ENCODE data around the gene LCE3B. TPM values are rescaled to one million over a fixed set of nuclear protein-coding genes. Genes with fewer than 3 reads are reported as not detected.

LCE3B gene
- not detected for total RNA-seq
- polyA plus RNA-seq (ENCODE audit: insufficient read depth, low read depth, low replicate concordance) = not detected
- long read RNA-seq, donor 1 = 0 reads
- long read RNA-seq, donor 2 = 0 reads
- long read RNA-seq, donor 3 = 0 reads
- long read RNA-seq, donor 4 = 0 reads
- long read RNA-seq, donor 5 = 0 reads
- long read RNA-seq, donor 6 = 0 reads
- long read RNA-seq, donor 7 = 0 reads
- long read RNA-seq, donor 8 = 0 reads
- long read RNA-seq, donor 9 = 0 reads
- long read RNA-seq, donor 10 = 0 reads

- intact Hi-C loops (cut with DNase I) = no loop called here
- H3K9me3 ChIP-seq (ENCODE audit: control insufficient read depth in 2 of 3, insufficient read depth in 1 of 3, low read length in 3 of 3) = peaks cover 0 to 5% (median 2%) of the 10 kb centered on the region in 3 donors
- H3K4me1 ChIP-seq (ENCODE audit: control insufficient read depth in 2 of 3, insufficient read depth in 2 of 3, low read depth in 1 of 3, low read length in 3 of 3) = no peaks in the 10 kb centered on the region
- no peak within 1 kb of the TSS for H3K4me3 ChIP-seq (ENCODE audit: low read length in 3 of 3)
- DNase-seq (no peak), FAIRE-seq (no peak)
- no peak within 1 kb of the TSS for H3K9ac ChIP-seq (ENCODE audit: low read length in 3 of 3)
- no peak within 1 kb of the TSS for H3K27ac ChIP-seq (ENCODE audit: low read depth in 2 of 2, low read length in 2 of 2)
- no peaks in the 10 kb centered on the region for H3K36me3 ChIP-seq (ENCODE audit: control insufficient read depth in 2 of 3, insufficient read depth in 3 of 3, low read length in 3 of 3)
- H3K27me3 ChIP-seq (ENCODE audit: control insufficient read depth, insufficient read depth, low read length) = no peaks in the 10 kb centered on the region
- TF ChIP-seq, protein P1, sequence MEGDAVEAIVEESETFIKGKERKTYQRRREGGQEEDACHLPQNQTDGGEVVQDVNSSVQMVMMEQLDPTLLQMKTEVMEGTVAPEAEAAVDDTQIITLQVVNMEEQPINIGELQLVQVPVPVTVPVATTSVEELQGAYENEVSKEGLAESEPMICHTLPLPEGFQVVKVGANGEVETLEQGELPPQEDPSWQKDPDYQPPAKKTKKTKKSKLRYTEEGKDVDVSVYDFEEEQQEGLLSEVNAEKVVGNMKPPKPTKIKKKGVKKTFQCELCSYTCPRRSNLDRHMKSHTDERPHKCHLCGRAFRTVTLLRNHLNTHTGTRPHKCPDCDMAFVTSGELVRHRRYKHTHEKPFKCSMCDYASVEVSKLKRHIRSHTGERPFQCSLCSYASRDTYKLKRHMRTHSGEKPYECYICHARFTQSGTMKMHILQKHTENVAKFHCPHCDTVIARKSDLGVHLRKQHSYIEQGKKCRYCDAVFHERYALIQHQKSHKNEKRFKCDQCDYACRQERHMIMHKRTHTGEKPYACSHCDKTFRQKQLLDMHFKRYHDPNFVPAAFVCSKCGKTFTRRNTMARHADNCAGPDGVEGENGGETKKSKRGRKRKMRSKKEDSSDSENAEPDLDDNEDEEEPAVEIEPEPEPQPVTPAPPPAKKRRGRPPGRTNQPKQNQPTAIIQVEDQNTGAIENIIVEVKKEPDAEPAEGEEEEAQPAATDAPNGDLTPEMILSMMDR (IDR thresholded peaks at IDR 0.05; ENCODE audit: borderline replicate concordance, extremely low read depth, insufficient read depth) = no peak
These were observed at the start of gene LCE3B for GRCh38 chr1:152613511-152613910. Gene LCE3B (plus strand): TSS chr1:152613811. CDS start chr1:152613811, 0 bp downstream.

- TF ChIP-seq, protein P1 (IDR thresholded peaks at IDR 0.05; ENCODE audit: borderline replicate concordance, extremely low read depth, insufficient read depth) = no peak
- no peak overlapping the region for H3K9ac ChIP-seq (ENCODE audit: low read length in 3 of 3)
- no peak overlapping the region for H3K4me3 ChIP-seq (ENCODE audit: low read length in 3 of 3)
- no peaks in the 10 kb centered on the region for H3K4me1 ChIP-seq (ENCODE audit: control insufficient read depth in 2 of 3, insufficient read depth in 2 of 3, low read depth in 1 of 3, low read length in 3 of 3)
- no peaks in the 10 kb centered on the region for H3K27me3 ChIP-seq (ENCODE audit: control insufficient read depth, insufficient read depth, low read length)
- intact Hi-C loops (cut with DNase I) = no loop called here
- DNase-seq (no peak), FAIRE-seq (no peak)
- no peaks in the 10 kb centered on the region for H3K36me3 ChIP-seq (ENCODE audit: control insufficient read depth in 2 of 3, insufficient read depth in 3 of 3, low read length in 3 of 3)
- no peak overlapping the region for H3K27ac ChIP-seq (ENCODE audit: low read depth in 2 of 2, low read length in 2 of 2)
- H3K9me3 ChIP-seq (ENCODE audit: control insufficient read depth in 2 of 3, insufficient read depth in 1 of 3, low read length in 3 of 3) = peaks cover 0 to 4% (median 3%) of the 10 kb centered on the region in 3 donors
These were observed 48.5 kb upstream of the LCE3B start for GRCh38 chr1:152565115-152565514.

DNA sequence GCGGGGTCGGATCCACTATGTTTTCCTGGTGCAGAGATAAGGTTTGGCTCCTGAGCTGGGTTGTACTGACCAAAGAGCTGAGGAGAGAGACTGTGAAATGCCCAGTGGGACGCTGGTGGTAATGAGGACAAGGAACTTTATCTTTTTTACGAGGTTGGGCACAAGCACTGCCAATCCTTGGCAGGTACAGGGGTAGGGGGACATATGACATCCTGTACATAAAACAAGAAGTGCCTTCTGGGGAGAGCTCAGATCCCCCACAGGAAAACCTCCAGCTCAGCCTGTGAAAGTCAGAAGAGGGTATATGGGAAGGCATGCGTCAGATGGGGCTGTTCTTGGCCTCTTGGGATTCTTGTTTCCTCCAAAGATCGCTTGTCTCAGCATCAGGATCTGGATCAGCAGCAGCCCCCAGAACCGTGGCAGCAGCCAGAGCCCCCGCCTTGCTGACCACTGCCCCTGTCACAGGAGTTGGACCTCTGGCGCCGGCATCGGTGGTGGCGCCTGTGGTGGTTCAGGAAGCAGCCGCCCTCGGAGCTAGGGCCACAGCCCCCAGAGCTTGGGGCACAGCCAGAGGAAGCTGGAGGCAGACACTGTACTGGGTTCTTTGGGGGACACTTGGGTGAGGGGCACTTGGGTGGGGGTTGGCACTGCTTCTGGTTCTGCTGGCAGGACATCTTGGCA, 47.9 kb upstream of the LCE3B start:
- intact Hi-C loops (cut with DNase I) = no loop called here
- H3K9me3 ChIP-seq (ENCODE audit: control insufficient read depth in 2 of 3, insufficient read depth in 1 of 3, low read length in 3 of 3) = peaks cover 0 to 7% (median 3%) of the 10 kb centered on the region in 3 donors
- H3K36me3 ChIP-seq (ENCODE audit: control insufficient read depth in 2 of 3, insufficient read depth in 3 of 3, low read length in 3 of 3) = no peaks in the 10 kb centered on the region
- H3K9ac ChIP-seq (ENCODE audit: low read length in 3 of 3) = no peak overlapping the region
- FAIRE-seq (no peak), DNase-seq (no peak)
- H3K27ac ChIP-seq (ENCODE audit: low read depth in 2 of 2, low read length in 2 of 2) = no peak overlapping the region
- no peaks in the 10 kb centered on the region for H3K27me3 ChIP-seq (ENCODE audit: control insufficient read depth, insufficient read depth, low read length)
- TF ChIP-seq, protein P1 (IDR thresholded peaks at IDR 0.05; ENCODE audit: borderline replicate concordance, extremely low read depth, insufficient read depth) = no peak
- H3K4me1 ChIP-seq (ENCODE audit: control insufficient read depth in 2 of 3, insufficient read depth in 2 of 3, low read depth in 1 of 3, low read length in 3 of 3) = no peaks in the 10 kb centered on the region
- no peak overlapping the region for H3K4me3 ChIP-seq (ENCODE audit: low read length in 3 of 3)
